ENCODE results near the gene EID1.

- TF ChIP-seq CTCF (conservative IDR thresholded peaks at IDR 0.05; ENCODE audit: low read depth, low read length) (peak; percentile 88), EZH2phosphoT487 (IDR thresholded peaks at IDR 0.05; ENCODE audit: borderline replicate concordance, low read length) (no peak), EZH2 (IDR thresholded peaks at IDR 0.05; ENCODE audit: low read length, unreplicated experiment) (no peak)
Measured at GRCh38 chr15:48861813-48862431, 16.0 kb upstream of the EID1 start.

Data from PC-3 (cell line).